ENCODE measurements around the gene SLC2A4RG. TPM values are rescaled to one million over a fixed set of nuclear protein-coding genes. Genes with fewer than 3 reads are reported as not detected.
A peak's percentile ranks its signal among the peaks of the same experiment; 100 is the strongest.

The SLC2A4RG gene
- total and polyA plus RNA-seq, 7 experiments from 2014 or later: 3.0 to 136 (median 96.4) TPM

- ChIA-PET CTCF (interaction anchor here (2.8 kb wide), 1 partner anchor 31 kb away, joined by 27 read pairs; the partner anchor contains the start of genes ARFRP1 and ZGPAT), POLR2A (interaction anchor here (0.6 to 9.9 kb wide), 13 partner anchors 9 to 215 kb away, joined by 3 to 137 read pairs (median 5); partner anchors contain the start of genes ARFRP1, RTEL1, TNFRSF6B and ZGPAT)
- Mint-ChIP-seq H3K4me1 (peaks cover 13 to 30% (median 25%) of the 10 kb centered on the region in 7 donors), H3K36me3 (peaks cover 0 to 19% (median 5%) of the 10 kb centered on the region in 5 donors), H3K27ac (peak overlapping the region in 3 of 9 donors; percentile 89 to 92 (median 92)), H3K4me3 (peak overlapping the region; percentile 87 to 93 (median 90)), H3K9me3 (no peaks in the 10 kb centered on the region), H3K27me3 (no peaks in the 10 kb centered on the region)
- Histone ChIP-seq H3K27me3 (ENCODE audit: control insufficient read depth in 2 of 2, insufficient read depth in 2 of 2, low read length in 2 of 2) (no peaks in the 10 kb centered on the region), H3K9me3 (ENCODE audit: control insufficient read depth in 2 of 3, low read length in 3 of 3) (no peaks in the 10 kb centered on the region), H3K36me3 (ENCODE audit: control insufficient read depth in 2 of 3, insufficient read depth in 3 of 3, low read length in 3 of 3) (peaks cover 0 to 49% (median 0%) of the 10 kb centered on the region in 3 experiments), H3K4me1 (ENCODE audit: control insufficient read depth in 2 of 2, insufficient read depth in 2 of 2, low read length in 2 of 2) (peaks cover 21 to 29% of the 10 kb centered on the region in 2 donors), H3K4me3 (ENCODE audit: low read length) (peak overlapping the region; percentile 99), H3K27ac (ENCODE audit: low read depth, low read length) (peak overlapping the region; percentile 78)
- intact Hi-C loops (cut with micrococcal nuclease): loop anchor here (1.0 to 10.0 kb wide), 9 partner anchors 84 to 943 kb away; partner anchors contain the start of genes ABHD16B (in 1 of the 2), GMEB2 (in 1 of the 2), MRGBP (in 1 of the 2) and PTK6 (in 1 of the 2)
- no peak for ATAC-seq
- no peak for DNase-seq
Measured at GRCh38 chr20:63737695-63737944, 2.0 kb upstream of the SLC2A4RG start.

- intact Hi-C loops (cut with micrococcal nuclease): loop anchor here (1.0 to 10.0 kb wide), 9 partner anchors 85 to 943 kb away; partner anchors contain the start of genes ABHD16B (in 1 of the 2), GMEB2 (in 1 of the 2), MRGBP (in 1 of the 2) and PTK6 (in 1 of the 2)
- H3K4me1 Mint-ChIP-seq: peaks cover 13 to 30% (median 25%) of the 10 kb centered on the region in 7 donors
- no peaks in the 10 kb centered on the region for H3K9me3 ChIP-seq (ENCODE audit: control insufficient read depth in 2 of 3, low read length in 3 of 3)
- no peaks in the 10 kb centered on the region for H3K27me3 Mint-ChIP-seq
- DNase-seq (peak in 8 of 9 donors; percentile 27 to 64 (median 42)), ATAC-seq (no peak)
- peaks cover 21 to 29% of the 10 kb centered on the region in 2 donors for H3K4me1 ChIP-seq (ENCODE audit: control insufficient read depth in 2 of 2, insufficient read depth in 2 of 2, low read length in 2 of 2)
- H3K27me3 ChIP-seq (ENCODE audit: control insufficient read depth in 2 of 2, insufficient read depth in 2 of 2, low read length in 2 of 2): no peaks in the 10 kb centered on the region
- H3K27ac Mint-ChIP-seq: peak overlapping the region in 1 of 9 donors; percentile 54
- peak overlapping the region; percentile 67 for H3K27ac ChIP-seq (ENCODE audit: low read depth, low read length)
- H3K36me3 ChIP-seq (ENCODE audit: control insufficient read depth in 2 of 3, insufficient read depth in 3 of 3, low read length in 3 of 3): peaks cover 0 to 48% (median 0%) of the 10 kb centered on the region in 3 experiments
- ChIA-PET POLR2A (interaction anchor here (0.6 to 9.9 kb wide), 17 partner anchors 9 to 242 kb away, joined by 3 to 137 read pairs (median 6); partner anchors contain the start of genes ARFRP1, PRPF6, RTEL1 and TNFRSF6B), CTCF (interaction anchor here (0.6 to 1.7 kb wide), 2 partner anchors 31 to 163 kb away, joined by 6 to 7 read pairs; partner anchors contain the start of genes ARFRP1 and ZGPAT)
- H3K36me3 Mint-ChIP-seq: peaks cover 0 to 19% (median 5%) of the 10 kb centered on the region in 5 donors
- H3K4me3 Mint-ChIP-seq: peak overlapping the region; percentile 27 to 92 (median 85)
- no peaks in the 10 kb centered on the region for H3K9me3 Mint-ChIP-seq
- H3K4me3 ChIP-seq (ENCODE audit: low read length): peak overlapping the region; percentile 99
Measured at GRCh38 chr20:63737945-63738686, 1.5 kb upstream of the SLC2A4RG start.

GRCh38 chr20:63738687-63739129, 868 bp upstream of the SLC2A4RG start:
- ChIA-PET CTCF (interaction anchor here (0.6 to 1.7 kb wide), 2 partner anchors 31 to 163 kb away, joined by 6 to 7 read pairs; partner anchors contain the start of genes ARFRP1 and ZGPAT), POLR2A (interaction anchor here (0.6 to 9.9 kb wide), 20 partner anchors 10 to 242 kb away, joined by 3 to 137 read pairs (median 5); partner anchors contain the start of genes ARFRP1, PRPF6, RTEL1 and TNFRSF6B)
- Histone ChIP-seq H3K4me3 (ENCODE audit: low read length) (peak overlapping the region; percentile 99), H3K36me3 (ENCODE audit: control insufficient read depth in 2 of 3, insufficient read depth in 3 of 3, low read length in 3 of 3) (peaks cover 0 to 48% (median 0%) of the 10 kb centered on the region in 3 experiments), H3K27me3 (ENCODE audit: control insufficient read depth in 2 of 2, insufficient read depth in 2 of 2, low read length in 2 of 2) (no peaks in the 10 kb centered on the region), H3K27ac (ENCODE audit: low read depth, low read length) (peak overlapping the region; percentile 67), H3K9me3 (ENCODE audit: control insufficient read depth in 2 of 3, low read length in 3 of 3) (no peaks in the 10 kb centered on the region), H3K4me1 (ENCODE audit: control insufficient read depth in 2 of 2, insufficient read depth in 2 of 2, low read length in 2 of 2) (peaks cover 21 to 29% of the 10 kb centered on the region in 2 donors)
- Mint-ChIP-seq H3K4me3 (peak overlapping the region; percentile 27 to 92 (median 70)), H3K36me3 (peaks cover 0 to 14% (median 4%) of the 10 kb centered on the region in 5 donors), H3K27me3 (no peaks in the 10 kb centered on the region), H3K4me1 (peaks cover 10 to 25% (median 21%) of the 10 kb centered on the region in 7 donors), H3K9me3 (no peaks in the 10 kb centered on the region), H3K27ac (no peak overlapping the region)
- ATAC-seq (no peak), DNase-seq (peak in 5 of 9 donors; percentile 33 to 48 (median 43))
- intact Hi-C loops (cut with micrococcal nuclease): loop anchor here (1.0 to 10.0 kb wide), 6 partner anchors 8 to 944 kb away; partner anchors contain the start of genes ABHD16B (in 1 of the 2), MRGBP (in 1 of the 2), PTK6 (in 1 of the 2) and SAMD10 (in 1 of the 2)

- H3K4me1 ChIP-seq (ENCODE audit: control insufficient read depth in 2 of 2, insufficient read depth in 2 of 2, low read length in 2 of 2): peaks cover 21 to 29% of the 10 kb centered on the region in 2 donors
- Mint-ChIP-seq H3K27me3 (no peaks in the 10 kb centered on the region), H3K27ac (peak overlapping the region in 1 of 9 donors; percentile 38), H3K4me3 (peak overlapping the region; percentile 23 to 84 (median 60)), H3K36me3 (peaks cover 0 to 7% (median 0%) of the 10 kb centered on the region in 5 donors), H3K4me1 (peaks cover 7 to 20% (median 13%) of the 10 kb centered on the region in 7 donors), H3K9me3 (no peaks in the 10 kb centered on the region)
- peak overlapping the region; percentile 69 for H3K4me3 ChIP-seq (ENCODE audit: low read length)
- H3K27ac ChIP-seq (ENCODE audit: low read depth, low read length): peak overlapping the region; percentile 71
- ATAC-seq: peak; percentile 17
- ChIA-PET POLR2A (interaction anchor here (0.6 to 9.9 kb wide), 12 partner anchors 8 to 125 kb away, joined by 3 to 137 read pairs (median 3); partner anchors contain the start of genes ARFRP1, TPD52L2 and ZGPAT), CTCF (interaction anchor here (0.6 to 1.5 kb wide), 8 partner anchors 9 to 299 kb away, joined by 3 to 7 read pairs (median 4); partner anchors contain the start of genes ARFRP1, TPD52L2 and ZGPAT)
- H3K9me3 ChIP-seq (ENCODE audit: control insufficient read depth in 2 of 3, low read length in 3 of 3): no peaks in the 10 kb centered on the region
- peaks cover 0 to 34% (median 0%) of the 10 kb centered on the region in 3 experiments for H3K36me3 ChIP-seq (ENCODE audit: control insufficient read depth in 2 of 3, insufficient read depth in 3 of 3, low read length in 3 of 3)
- intact Hi-C loops (cut with micrococcal nuclease): loop anchor here in 1 of 2 donors (1.0 to 5.0 kb wide), 2 partner anchors 11 to 33 kb away; partner anchors contain the start of genes ARFRP1 and ZGPAT
- DNase-seq: peak; percentile 39 to 69 (median 63)
- H3K27me3 ChIP-seq (ENCODE audit: control insufficient read depth in 2 of 2, insufficient read depth in 2 of 2, low read length in 2 of 2): no peaks in the 10 kb centered on the region
Measured at GRCh38 chr20:63740070-63740626, 572 bp downstream of the SLC2A4RG start.

GRCh38 chr20:63740627-63741353, 1.2 kb downstream of the SLC2A4RG start:
- peak in 7 of 9 donors; percentile 31 to 56 (median 50) for DNase-seq
- peak overlapping the region; percentile 69 for H3K4me3 ChIP-seq (ENCODE audit: low read length)
- no peaks in the 10 kb centered on the region for H3K9me3 ChIP-seq (ENCODE audit: control insufficient read depth in 2 of 3, low read length in 3 of 3)
- H3K27me3 ChIP-seq (ENCODE audit: control insufficient read depth in 2 of 2, insufficient read depth in 2 of 2, low read length in 2 of 2): no peaks in the 10 kb centered on the region
- H3K27ac ChIP-seq (ENCODE audit: low read depth, low read length): peak overlapping the region; percentile 71
- CTCF ChIA-PET: interaction anchor here (0.6 to 1.5 kb wide), 8 partner anchors 10 to 299 kb away, joined by 3 to 7 read pairs (median 4); partner anchors contain the start of genes ARFRP1, TPD52L2 and ZGPAT
- H3K36me3 ChIP-seq (ENCODE audit: control insufficient read depth in 2 of 3, insufficient read depth in 3 of 3, low read length in 3 of 3): peaks cover 0 to 27% (median 0%) of the 10 kb centered on the region in 3 experiments
- H3K27ac Mint-ChIP-seq: peak overlapping the region in 2 of 9 donors; percentile 38 to 82
- H3K4me1 ChIP-seq (ENCODE audit: control insufficient read depth in 2 of 2, insufficient read depth in 2 of 2, low read length in 2 of 2): peaks cover 17 to 25% of the 10 kb centered on the region in 2 donors
- peaks cover 5 to 14% (median 9%) of the 10 kb centered on the region in 7 donors for H3K4me1 Mint-ChIP-seq
- H3K9me3 Mint-ChIP-seq: no peaks in the 10 kb centered on the region
- H3K4me3 Mint-ChIP-seq: peak overlapping the region; percentile 40 to 84 (median 66)
- intact Hi-C loops (cut with micrococcal nuclease): loop anchor here in 1 of 2 donors (1.0 to 5.0 kb wide), 2 partner anchors 11 to 33 kb away; partner anchors contain the start of genes ARFRP1 and ZGPAT
- peak; percentile 16 for ATAC-seq
- no peaks in the 10 kb centered on the region for H3K27me3 Mint-ChIP-seq
- POLR2A ChIA-PET: interaction anchor here (0.6 to 9.9 kb wide), 11 partner anchors 8 to 125 kb away, joined by 3 to 137 read pairs (median 3); partner anchors contain the start of genes ARFRP1, TPD52L2 and ZGPAT
- peaks cover 0 to 7% (median 0%) of the 10 kb centered on the region in 5 donors for H3K36me3 Mint-ChIP-seq

Measured in naive thymus-derived CD4-positive, alpha-beta T cell (primary cell).